RWPE1 (cell line): ENCODE results near the gene OR2H2.

Experiments
- CTCF ChIA-PET: fragments of 350-600 bp; sonication (Branson Sonifier 250); formaldehyde crosslinking; extraction: SDS; loops from one replicate; lab custom pipeline; 2021; lab: Yijun Ruan, JAX
- POLR2A ChIA-PET: fragments of 400-600 bp; formaldehyde crosslinking; extraction: SDS; loops from one replicate; lab custom pipeline; 2020; ENCODE audit warnings: antibody characterized with exemption; ENCODE audit not compliant: low non-redundant PET; lab: Yijun Ruan, JAX
- DNase-seq: peaks from one replicate; pipeline ENCODE4 v3.0.0; 2012; ENCODE audit warnings: low spot score
- H3K27ac ChIP-seq: fragments of 450-650 bp; 2 replicates; pipeline ENCODE4 v1.5.1; 2017
- TF ChIP-seq, protein P1 (sequence below): fragments of 450-650 bp; conservative IDR thresholded peaks from 2 replicates; pipeline ENCODE4 v1.5.1; 2017; ENCODE audit warnings: low read depth, mild to moderate bottlenecking

OR2H2 gene

GRCh38 chr6:29584821-29585220 lies at the start of gene OR2H2:
Gene OR2H2 (plus strand): TSS chr6:29585121. CDS start chr6:29587945, 2,824 bp downstream.
- ChIA-PET POLR2A (no interaction called here), CTCF (no interaction called here)
- TF ChIP-seq, protein P1, sequence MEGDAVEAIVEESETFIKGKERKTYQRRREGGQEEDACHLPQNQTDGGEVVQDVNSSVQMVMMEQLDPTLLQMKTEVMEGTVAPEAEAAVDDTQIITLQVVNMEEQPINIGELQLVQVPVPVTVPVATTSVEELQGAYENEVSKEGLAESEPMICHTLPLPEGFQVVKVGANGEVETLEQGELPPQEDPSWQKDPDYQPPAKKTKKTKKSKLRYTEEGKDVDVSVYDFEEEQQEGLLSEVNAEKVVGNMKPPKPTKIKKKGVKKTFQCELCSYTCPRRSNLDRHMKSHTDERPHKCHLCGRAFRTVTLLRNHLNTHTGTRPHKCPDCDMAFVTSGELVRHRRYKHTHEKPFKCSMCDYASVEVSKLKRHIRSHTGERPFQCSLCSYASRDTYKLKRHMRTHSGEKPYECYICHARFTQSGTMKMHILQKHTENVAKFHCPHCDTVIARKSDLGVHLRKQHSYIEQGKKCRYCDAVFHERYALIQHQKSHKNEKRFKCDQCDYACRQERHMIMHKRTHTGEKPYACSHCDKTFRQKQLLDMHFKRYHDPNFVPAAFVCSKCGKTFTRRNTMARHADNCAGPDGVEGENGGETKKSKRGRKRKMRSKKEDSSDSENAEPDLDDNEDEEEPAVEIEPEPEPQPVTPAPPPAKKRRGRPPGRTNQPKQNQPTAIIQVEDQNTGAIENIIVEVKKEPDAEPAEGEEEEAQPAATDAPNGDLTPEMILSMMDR: no peak
- H3K27ac ChIP-seq: no peak within 1 kb of the TSS
- DNase-seq: no peak

DNA sequence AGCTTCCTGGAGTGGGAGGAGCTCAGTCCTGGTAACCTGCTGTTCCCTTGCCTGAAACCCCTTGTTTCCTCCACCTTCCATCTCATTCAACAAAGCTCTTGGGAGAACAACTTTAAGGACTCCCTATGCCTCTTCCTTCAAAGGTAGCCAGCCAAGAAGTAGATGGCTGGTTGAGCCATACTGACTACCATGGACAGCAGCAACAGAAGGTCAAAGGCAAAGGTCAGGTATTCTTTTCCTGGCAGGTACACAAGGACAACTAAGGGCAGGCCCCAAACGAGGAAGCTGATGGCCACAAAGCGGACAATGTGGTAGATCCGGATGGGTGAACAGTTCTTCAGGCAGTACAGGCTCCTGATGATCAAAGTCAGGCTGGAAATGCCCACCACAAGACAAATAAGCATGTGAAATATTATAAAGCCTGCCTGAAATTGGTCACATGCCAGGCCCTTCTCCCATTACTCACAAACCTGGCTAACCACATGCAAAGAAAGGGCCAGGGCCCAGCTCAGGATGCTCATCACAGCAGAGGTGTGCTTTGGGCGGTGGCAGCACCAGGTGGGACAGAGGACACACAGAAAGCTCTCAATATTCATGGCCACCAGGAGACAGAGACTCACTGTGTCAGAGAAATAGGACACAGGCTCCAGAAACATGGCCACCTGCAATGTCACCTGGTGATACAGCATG lies 47.1 kb upstream of the OR2H2 start:
- TF ChIP-seq, protein P1: no peak
- POLR2A ChIA-PET: no interaction called here
- no peak overlapping the region for H3K27ac ChIP-seq
- CTCF ChIA-PET: no interaction called here
- no peak for DNase-seq

DNA sequence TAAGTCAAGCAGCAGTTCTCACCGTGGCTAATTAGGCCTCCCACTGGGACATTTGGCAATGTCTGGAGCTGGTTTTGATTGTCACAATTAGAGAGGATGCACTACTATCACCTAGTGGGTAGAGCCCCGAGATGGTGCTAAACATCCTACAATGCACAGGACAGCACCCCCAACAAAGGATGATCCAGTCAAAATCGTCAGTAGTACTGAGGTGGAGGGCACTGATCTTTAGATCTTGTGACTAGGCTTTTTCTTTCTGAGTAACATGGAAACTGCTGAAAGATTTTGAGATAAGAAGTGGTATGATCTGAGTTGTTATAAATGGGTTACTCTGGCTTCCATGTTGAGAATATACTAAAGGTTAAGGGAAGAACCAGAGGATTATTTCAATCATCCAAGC lies 37.3 kb upstream of the OR2H2 start:
- DNase-seq: no peak
- TF ChIP-seq, protein P1: no peak
- CTCF ChIA-PET: interaction anchor here (0.6 kb wide), 1 partner anchor 439 kb away, joined by 3 read pairs; no protein-coding TSS in a partner anchor
- POLR2A ChIA-PET: no interaction called here
- H3K27ac ChIP-seq: no peak overlapping the region

DNA sequence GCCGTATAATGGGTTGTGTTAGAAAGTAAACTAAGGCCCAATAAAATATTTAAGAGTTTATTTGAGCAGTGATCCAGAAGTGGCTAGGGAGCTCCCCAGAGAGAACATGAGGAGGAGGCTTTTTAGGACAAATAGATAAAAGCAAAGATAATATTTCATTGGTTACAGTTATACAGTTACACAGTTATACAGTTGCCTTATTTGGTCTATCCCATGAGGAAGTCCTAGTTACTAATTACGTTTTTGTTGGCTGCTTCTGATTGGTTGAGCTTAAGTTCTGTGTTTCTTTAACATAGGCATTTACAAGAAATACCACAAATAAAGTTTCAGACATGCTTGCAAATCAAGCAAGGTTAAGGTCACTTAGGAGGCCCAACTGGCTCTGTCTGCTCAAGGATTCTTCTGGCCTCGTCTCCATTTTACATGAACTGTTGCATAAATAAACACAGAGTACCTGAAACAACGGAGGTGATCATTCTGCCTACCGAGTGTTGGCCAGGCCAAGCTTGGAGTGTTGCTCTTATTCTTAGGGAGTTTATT lies 32.3 kb upstream of the OR2H2 start:
- no peak overlapping the region for H3K27ac ChIP-seq

GRCh38 chr6:29553268-29554057 lies 31.5 kb upstream of the OR2H2 start:
- DNase-seq: no peak
- ChIA-PET POLR2A (no interaction called here), CTCF (interaction anchor here (1.0 kb wide), 1 partner anchor 13 kb away, joined by 3 read pairs; no protein-coding TSS in a partner anchor)
- H3K27ac ChIP-seq: no peak overlapping the region
- TF ChIP-seq, protein P1: no peak

More for the DNA sequence above, 32.3 kb upstream of the OR2H2 start:
- DNase-seq: peak; percentile 64
- CTCF ChIA-PET: interaction anchor here (0.7 to 1.0 kb wide), 2 partner anchors 12 to 1756 kb away, joined by 3 read pairs; no protein-coding TSS in a partner anchor
- POLR2A ChIA-PET: no interaction called here
- TF ChIP-seq, protein P1: no peak

DNA sequence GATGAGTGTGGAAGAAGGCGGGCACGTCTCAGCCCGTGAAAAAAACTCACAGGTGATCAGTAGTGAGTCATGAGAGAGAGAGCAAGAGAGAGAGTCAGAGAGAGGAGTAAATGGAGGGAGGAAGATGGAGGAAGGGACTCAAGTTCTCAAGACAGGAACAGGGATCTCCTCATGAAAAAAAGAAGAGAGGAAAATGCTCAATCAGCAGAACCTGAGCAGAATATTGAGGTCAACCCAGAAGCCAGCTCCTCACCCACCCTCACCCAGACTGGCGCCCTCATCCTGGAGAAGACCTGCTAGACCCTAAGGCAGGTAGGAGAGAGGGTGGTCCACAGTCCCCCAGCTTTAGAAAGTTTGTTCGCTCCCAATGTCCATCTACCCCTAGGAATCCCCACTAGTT lies 30.2 kb upstream of the OR2H2 start:
- TF ChIP-seq, protein P1: no peak
- DNase-seq: no peak
- no peak overlapping the region for H3K27ac ChIP-seq
- POLR2A ChIA-PET: no interaction called here
- CTCF ChIA-PET: no interaction called here
